Urothelium cell line (cell line): ENCODE data around the gene IGFLR1.

ENCODE experiments used
- DNase-seq: peaks from one replicate; pipeline ENCODE4 v3.0.0; 2011; ENCODE audit warnings: low spot score, mixed read lengths
- FAIRE-seq: peaks from 2 replicates; lab custom pipeline; 2011; peaks lifted over from hg19 to GRCh38; lab: Jason Lieb, UNC

The IGFLR1 gene

GRCh38 chr19:35740423-35741202 is 1.6 kb downstream of the IGFLR1 start:
- peak; percentile 93 for DNase-seq
- FAIRE-seq = no peak

- no peak for FAIRE-seq
- DNase-seq = no peak
Observed at GRCh38 chr19:35740108-35740422, 2.2 kb downstream of the IGFLR1 start.

GRCh38 chr19:35739275-35740107 is 2.8 kb downstream of the IGFLR1 start:
- DNase-seq (no peak), FAIRE-seq (no peak)

- FAIRE-seq (no peak), DNase-seq (no peak)
Observed at GRCh38 chr19:35738887-35739229, 3.4 kb downstream of the IGFLR1 start.

- FAIRE-seq (peak; percentile 50), DNase-seq (no peak)
Observed at GRCh38 chr19:35738021-35738886, 4.0 kb downstream of the IGFLR1 start.

- FAIRE-seq = no peak
- no peak for DNase-seq
Observed at GRCh38 chr19:35736913-35737886, 5.1 kb downstream of the IGFLR1 start.

- DNase-seq (no peak), FAIRE-seq (no peak)
Observed at GRCh38 chr19:35734889-35735288, 7.4 kb downstream of the IGFLR1 start.

- DNase-seq (no peak), FAIRE-seq (no peak)
Observed at GRCh38 chr19:35734273-35734672, 8.0 kb downstream of the IGFLR1 start.

- DNase-seq (no peak), FAIRE-seq (no peak)
Observed at GRCh38 chr19:35733180-35734125, 8.8 kb downstream of the IGFLR1 start.

GRCh38 chr19:35732540-35733179 is 9.6 kb downstream of the IGFLR1 start:
- no peak for FAIRE-seq
- no peak for DNase-seq

GRCh38 chr19:35731779-35732405 is 10.4 kb downstream of the IGFLR1 start:
- DNase-seq (no peak), FAIRE-seq (no peak)

- no peak for DNase-seq
- FAIRE-seq = no peak
Observed at GRCh38 chr19:35731353-35731752, 10.9 kb downstream of the IGFLR1 start.

GRCh38 chr19:35730326-35730725 is 11.9 kb downstream of the IGFLR1 start:
- FAIRE-seq = no peak
- no peak for DNase-seq

- no peak for DNase-seq
- no peak for FAIRE-seq
Observed at GRCh38 chr19:35729763-35730162, 12.5 kb downstream of the IGFLR1 start.

GRCh38 chr19:35729021-35729420 is 13.2 kb downstream of the IGFLR1 start:
- no peak for DNase-seq
- FAIRE-seq = no peak

- DNase-seq (no peak), FAIRE-seq (no peak)
Observed at GRCh38 chr19:35727956-35728706, 14.1 kb downstream of the IGFLR1 start.
